GM18508 (cell line): ENCODE data around the gene GGNBP2.
"Not testable (repeated sequence)": the region's sequence is repeated elsewhere in the genome, so short reads cannot be mapped to it uniquely, and the experiment has no call there.

Experiments used
- ATAC-seq: cut with Tn5 transposase; IDR thresholded peaks from one replicate; pipeline ENCODE4 v1.9.1; 2021; ENCODE audit warnings: moderate number of reproducible peaks; ENCODE audit not compliant: insufficient read depth, unreplicated experiment

Gene GGNBP2

GRCh38 chr17:36600465-36600864 is 55.7 kb downstream of the GGNBP2 start:
- ATAC-seq = no peak

GRCh38 chr17:36600936-36601302 is 56.2 kb downstream of the GGNBP2 start:
- ATAC-seq = no peak

- ATAC-seq = no peak
Measured at GRCh38 chr17:36601303-36602029, 56.7 kb downstream of the GGNBP2 start, which contains the start of gene MRM1. TSS of gene MRM1 (plus strand) at chr17:36601583. CDS start at chr17:36601811, 228 bp downstream.

- ATAC-seq = no peak
Measured at GRCh38 chr17:36602030-36602748, 57.5 kb downstream of the GGNBP2 start.

- no peak for ATAC-seq
Measured at GRCh38 chr17:36602924-36603384, 58.2 kb downstream of the GGNBP2 start.

- ATAC-seq = not testable (repeated sequence)
Measured at GRCh38 chr17:36605028-36605427, 60.3 kb downstream of the GGNBP2 start.

GRCh38 chr17:36608280-36608679 is 63.6 kb downstream of the GGNBP2 start:
- ATAC-seq = no peak

- no peak for ATAC-seq
Measured at GRCh38 chr17:36608794-36609497, 64.2 kb downstream of the GGNBP2 start.

GRCh38 chr17:36609498-36609862 is 64.8 kb downstream of the GGNBP2 start:
- ATAC-seq = no peak

- ATAC-seq = no peak
Measured at GRCh38 chr17:36610474-36610873, 65.8 kb downstream of the GGNBP2 start.

GRCh38 chr17:36611345-36612072 is 66.8 kb downstream of the GGNBP2 start:
- ATAC-seq = no peak

- no peak for ATAC-seq
Measured at GRCh38 chr17:36612323-36612722, 67.6 kb downstream of the GGNBP2 start.

- no peak for ATAC-seq
Measured at GRCh38 chr17:36613155-36613554, 68.4 kb downstream of the GGNBP2 start.

- ATAC-seq = no peak
Measured at GRCh38 chr17:36614081-36614480, 69.4 kb downstream of the GGNBP2 start.

GRCh38 chr17:36614933-36615332 is 70.2 kb downstream of the GGNBP2 start:
- no peak for ATAC-seq

- ATAC-seq = no peak
Measured at GRCh38 chr17:36616061-36617029, 71.6 kb downstream of the GGNBP2 start.

GRCh38 chr17:36617773-36618172 is 73.1 kb downstream of the GGNBP2 start:
- ATAC-seq = no peak

GRCh38 chr17:36623281-36623680 is 78.6 kb downstream of the GGNBP2 start:
- ATAC-seq = no peak

- ATAC-seq = no peak
Measured at GRCh38 chr17:36625188-36625587, 80.5 kb downstream of the GGNBP2 start.
